ENCODE results near the gene IGF1R.
A peak's percentile ranks its signal among the peaks of the same experiment; 100 is the strongest.

IGF1R gene

DNA sequence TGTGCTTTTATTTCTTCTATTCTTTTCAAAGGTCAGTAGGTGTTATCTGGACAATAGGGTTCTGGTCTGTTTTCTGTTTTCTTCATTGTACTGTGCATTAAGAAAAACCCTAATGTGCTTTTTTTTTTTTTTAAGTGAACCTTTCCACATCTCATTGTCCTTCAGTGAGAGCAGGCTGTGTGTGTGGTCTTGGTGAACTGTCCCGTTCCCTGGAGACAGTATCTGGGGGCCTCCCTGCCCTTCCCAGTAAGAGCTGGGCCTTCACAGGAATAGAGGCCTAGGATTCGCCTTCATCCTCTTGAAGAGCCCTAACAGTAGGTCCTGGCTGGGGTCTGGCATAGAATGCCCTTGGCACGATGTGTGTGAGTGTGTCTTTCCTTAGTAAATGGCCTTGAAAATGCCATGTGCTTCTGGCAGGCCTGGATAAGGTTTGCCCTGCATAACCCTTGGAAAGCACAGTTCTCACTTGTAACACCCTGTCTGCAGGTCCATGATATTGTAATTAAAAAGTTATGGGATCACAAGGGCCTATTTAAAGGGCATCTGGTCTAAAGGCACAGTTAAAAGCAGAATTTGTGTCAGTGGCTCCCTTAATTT is 81.2 kb downstream of the IGF1R start:
- no peak for DNase-seq

- DNase-seq, result no peak
These were observed 82.7 kb downstream of the IGF1R start for GRCh38 chr15:98730860-98731711.

DNA sequence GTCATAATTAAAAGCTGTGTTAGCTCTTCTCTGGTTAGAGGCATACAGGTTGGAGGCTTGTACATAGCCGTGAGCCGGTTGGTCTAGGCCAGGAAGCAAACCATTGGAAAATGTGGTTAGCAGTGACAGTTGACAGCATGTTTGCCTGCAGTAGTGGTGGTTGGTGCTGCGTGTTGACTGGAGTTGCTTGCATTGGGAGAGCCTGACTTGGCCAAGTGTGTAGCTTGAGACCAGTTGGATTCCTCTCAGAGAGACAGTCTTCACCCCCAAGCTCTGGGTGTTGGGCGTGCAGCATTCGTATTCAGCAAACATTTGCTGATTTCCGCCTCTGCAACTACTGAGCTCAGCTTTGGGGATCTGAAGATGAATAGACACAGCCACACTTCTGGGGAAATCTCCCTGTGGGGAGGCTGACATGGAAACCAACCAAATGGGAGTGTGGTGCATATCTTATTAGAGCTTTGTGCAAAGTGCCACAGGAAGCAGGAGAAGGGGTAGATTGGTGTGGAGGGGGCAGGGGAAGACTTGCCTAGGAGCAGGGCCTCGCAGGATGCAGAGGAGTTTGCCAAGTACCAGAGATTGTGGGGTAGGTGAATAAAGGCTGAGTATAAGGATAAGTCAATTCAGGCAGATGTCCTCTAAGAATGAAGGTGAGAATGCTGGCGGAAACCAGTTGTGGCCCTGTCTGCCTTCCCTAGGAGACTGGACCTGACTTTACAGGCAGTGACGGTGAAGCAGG is 83.5 kb downstream of the IGF1R start:
- DNase-seq, result no peak

- DNase-seq, result no peak
These were observed 84.8 kb downstream of the IGF1R start for GRCh38 chr15:98733098-98733497.

- DNase-seq, result peak; percentile 30
These were observed 86.3 kb downstream of the IGF1R start for GRCh38 chr15:98734466-98735199.

DNA sequence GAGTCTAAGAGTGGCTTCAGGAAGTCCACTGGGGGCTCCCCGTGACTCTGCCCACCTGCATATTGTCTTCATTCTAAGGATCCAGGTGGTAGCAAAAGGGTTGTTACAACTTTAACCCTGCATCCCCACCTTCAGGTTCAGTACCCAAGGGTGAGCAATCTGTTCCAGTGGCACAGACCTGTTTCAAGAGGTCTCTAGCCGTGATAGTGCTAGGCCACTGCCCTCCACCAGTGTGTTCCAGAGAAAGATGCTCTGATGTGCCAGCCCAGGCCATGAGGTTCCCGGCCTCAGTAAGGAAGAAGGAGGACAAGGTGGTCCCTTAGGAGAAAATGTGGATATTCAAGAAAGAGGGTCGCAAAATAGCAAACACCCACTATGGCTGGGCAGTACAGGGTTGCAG is 87.0 kb downstream of the IGF1R start:
- DNase-seq, result no peak

- peak; percentile 24 for DNase-seq
These were observed 87.7 kb downstream of the IGF1R start for GRCh38 chr15:98735895-98736617.

DNA sequence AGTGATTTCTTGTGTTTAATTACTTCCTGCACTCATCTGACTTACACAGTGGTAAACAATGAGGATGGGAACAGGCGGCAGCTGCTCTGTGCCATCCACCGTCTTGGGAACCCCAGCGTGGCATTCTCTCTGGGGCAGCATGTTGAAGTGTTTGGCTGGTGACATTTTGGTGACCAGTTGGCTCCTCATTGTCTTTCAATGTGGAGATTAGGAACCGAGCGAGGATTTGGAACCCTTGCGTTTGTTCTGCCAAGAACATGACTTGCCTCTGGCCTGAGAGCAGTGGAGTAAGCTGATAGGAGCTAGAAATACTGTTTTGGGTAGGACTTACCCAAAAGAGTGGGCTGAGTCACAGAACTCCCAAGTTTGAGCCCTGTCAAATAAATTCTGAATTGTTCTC is 88.8 kb downstream of the IGF1R start:
- DNase-seq, result peak; percentile 67

DNA sequence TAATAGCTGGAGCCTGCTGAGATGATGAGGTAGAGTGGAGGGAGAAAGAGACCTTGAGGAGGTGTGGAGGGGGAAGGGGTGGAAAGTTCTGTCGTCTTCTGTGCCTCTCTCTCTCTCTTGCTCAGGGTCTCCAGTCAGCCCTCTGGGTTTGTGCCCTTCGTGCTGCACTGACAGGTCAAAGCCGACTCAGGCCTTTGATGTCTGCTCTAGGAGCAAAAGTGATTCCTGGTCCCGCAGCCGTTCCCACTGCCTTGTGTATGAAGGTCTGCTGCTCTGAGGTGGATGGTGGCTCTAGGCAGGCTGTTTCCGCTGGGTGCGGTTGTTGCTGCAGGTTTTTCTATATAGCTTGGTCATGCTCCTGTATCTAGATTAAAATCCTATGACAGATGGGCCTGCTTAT is 89.4 kb downstream of the IGF1R start:
- DNase-seq, result no peak

- no peak for DNase-seq
These were observed 90.5 kb downstream of the IGF1R start for GRCh38 chr15:98738689-98739401.

GRCh38 chr15:98740295-98740694 is 92.0 kb downstream of the IGF1R start:
- no peak for DNase-seq

- DNase-seq, result no peak
These were observed 92.6 kb downstream of the IGF1R start for GRCh38 chr15:98740963-98741362.

- DNase-seq, result peak; percentile 6
These were observed 94.8 kb downstream of the IGF1R start for GRCh38 chr15:98743177-98743576.

DNA sequence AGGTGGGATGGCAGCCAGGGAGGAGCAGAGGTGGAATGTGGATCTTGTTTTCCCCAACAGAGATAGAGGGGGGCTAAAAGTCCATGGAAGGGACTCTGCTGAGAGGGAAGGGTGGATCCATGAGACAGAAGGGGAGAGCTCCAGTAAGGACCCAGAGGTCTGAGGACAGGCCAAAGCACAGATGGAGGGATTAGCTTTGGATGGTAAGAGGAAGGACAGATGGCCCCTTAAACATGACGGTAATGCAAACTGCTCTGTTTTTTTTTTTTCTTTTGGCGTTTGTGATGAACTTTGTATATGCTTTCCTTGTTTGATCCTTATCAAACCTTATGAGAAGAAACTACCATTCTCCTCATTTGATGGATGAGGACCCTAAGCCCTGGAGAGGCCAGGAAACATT is 96.2 kb downstream of the IGF1R start:
- peak; percentile 23 for DNase-seq

DNA sequence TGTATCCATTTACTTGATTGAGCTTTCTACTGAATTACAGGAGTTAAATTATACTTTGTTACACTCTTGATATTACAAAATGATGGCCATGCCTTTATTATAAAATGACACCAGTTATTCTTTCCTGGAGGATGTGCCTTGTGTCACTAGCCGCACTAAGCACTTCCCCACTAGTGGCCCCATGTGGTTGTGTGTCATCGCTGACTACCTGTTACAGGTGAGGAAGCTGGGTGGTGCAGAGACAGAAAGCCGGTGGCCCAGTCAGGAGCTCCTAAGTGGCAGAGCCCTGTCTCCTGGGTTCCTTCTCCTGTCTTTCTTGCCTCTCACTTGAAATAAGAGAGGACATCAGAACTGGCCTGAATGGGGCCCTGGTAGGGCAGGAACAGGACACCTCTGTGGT is 96.8 kb downstream of the IGF1R start:
- peak; percentile 35 for DNase-seq

DNA sequence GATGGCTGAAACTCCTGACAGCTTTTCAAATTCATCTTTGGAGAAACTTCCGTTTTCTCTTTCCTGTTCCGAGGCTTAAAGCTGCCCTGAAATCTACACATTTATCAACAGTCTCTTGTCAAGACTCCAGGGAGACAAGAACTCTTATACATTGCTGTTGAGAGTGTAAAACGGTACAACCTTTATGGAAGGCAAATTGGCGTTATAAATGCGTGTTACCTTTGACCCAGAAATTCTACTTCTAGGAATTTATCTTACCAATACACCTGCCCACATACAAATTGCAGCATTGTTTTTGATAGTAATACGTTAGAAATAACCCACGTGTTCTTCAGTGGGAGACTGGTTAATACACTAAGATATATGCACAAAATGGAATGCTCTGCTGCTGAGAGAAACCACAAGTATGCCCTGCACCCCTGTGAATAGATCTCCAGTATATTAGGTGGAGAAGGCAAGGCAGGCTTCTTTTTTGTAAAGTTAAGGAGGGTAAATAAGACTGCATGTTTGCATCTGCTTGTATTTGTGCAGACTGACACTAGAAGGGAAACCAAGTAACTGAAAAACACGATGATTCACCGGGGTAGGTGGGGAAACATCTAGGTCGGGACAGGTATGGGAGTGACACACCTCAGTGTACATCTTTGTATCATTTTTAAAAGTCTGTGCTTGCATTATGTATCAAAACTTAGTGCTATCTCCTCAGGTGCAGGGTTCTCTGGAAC is 97.5 kb downstream of the IGF1R start:
- DNase-seq, result no peak

GRCh38 chr15:98746375-98747155 is 98.2 kb downstream of the IGF1R start:
- DNase-seq, result peak; percentile 82

DNA sequence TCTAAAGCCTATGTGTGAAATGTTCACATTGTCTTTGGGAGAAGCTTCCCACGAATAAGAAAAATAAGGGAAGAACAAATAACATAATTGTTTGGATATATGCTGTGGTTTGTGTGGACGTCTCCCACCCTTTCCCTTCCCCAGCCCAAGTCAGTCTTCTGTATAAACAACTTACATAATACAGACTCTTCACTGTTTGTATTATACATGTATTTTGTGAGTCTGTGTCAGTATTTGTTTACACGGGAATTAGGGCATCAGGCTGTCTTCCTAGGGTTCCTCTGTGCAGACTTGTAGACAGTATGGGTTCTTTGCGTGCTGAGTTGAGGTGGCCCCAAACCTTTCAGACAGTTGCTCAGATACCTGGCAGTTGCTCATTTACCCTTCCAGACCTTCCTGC is 103.4 kb downstream of the IGF1R start:
- peak; percentile 15 for DNase-seq

DNA sequence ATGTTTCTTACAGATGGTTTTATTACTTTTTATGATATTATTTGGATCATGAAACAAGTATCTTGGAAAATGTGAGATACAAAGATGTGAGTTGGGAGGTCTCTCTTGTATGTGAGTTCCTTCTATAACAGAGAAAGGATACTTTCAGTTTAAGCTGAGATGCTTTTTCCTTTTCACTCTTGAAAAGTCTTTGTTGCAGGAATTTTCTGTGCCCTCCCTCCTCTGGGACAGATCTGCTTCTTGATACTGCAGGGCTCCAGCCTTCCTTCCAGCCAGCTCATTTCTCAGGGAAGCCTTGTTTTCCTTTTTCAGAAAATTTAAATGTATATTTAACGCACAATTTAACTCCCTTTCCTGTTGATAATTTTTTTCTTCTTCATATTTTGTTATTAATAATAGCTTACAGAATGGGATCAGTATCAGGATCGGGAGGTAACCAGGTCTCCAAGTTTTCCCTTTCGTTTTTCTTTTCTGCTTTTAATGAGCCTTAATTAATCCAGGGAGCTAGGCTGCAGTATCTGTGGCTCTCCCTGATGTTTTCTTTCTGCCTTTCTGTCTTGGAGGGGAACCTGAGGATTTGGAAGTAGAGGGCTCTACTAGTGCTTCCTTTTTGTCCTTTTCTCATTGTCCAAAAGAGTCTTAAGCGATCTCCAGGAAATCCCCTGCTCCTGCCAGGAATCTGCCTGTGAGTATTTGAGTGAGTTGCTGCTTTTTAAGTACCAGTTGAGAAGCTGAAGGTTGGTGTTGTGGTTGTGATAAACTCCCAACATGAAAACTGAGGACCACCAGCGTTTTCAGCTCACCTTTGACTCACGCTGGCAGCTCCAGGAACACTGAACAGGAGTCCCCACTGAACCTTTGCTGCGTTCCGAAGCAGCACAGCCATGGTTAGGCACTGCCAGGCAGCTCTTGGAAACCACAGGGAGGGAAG is 105.7 kb downstream of the IGF1R start:
- no peak for DNase-seq

All from NCI-H69 (cell line).